ENCODE measurements around the gene PCDHGC4.

The PCDHGC4 gene

GRCh38 chr5:141484641-141485311 lies at the start of gene PCDHGC4:
PCDHGC4 (plus strand) TSS chr5:141485030; CDS start chr5:141485174, 144 bp downstream.
- no peak for DNase-seq (ENCODE audit: low read depth)
- peak within 1 kb of the TSS; percentile 26 for H3K4me3 ChIP-seq (ENCODE audit: low read depth, low read length)

GRCh38 chr5:141437221-141437620 lies 47.6 kb upstream of the PCDHGC4 start:
- DNase-seq (ENCODE audit: low read depth): no peak
- no peak overlapping the region for H3K4me3 ChIP-seq (ENCODE audit: low read depth, low read length)

DNA sequence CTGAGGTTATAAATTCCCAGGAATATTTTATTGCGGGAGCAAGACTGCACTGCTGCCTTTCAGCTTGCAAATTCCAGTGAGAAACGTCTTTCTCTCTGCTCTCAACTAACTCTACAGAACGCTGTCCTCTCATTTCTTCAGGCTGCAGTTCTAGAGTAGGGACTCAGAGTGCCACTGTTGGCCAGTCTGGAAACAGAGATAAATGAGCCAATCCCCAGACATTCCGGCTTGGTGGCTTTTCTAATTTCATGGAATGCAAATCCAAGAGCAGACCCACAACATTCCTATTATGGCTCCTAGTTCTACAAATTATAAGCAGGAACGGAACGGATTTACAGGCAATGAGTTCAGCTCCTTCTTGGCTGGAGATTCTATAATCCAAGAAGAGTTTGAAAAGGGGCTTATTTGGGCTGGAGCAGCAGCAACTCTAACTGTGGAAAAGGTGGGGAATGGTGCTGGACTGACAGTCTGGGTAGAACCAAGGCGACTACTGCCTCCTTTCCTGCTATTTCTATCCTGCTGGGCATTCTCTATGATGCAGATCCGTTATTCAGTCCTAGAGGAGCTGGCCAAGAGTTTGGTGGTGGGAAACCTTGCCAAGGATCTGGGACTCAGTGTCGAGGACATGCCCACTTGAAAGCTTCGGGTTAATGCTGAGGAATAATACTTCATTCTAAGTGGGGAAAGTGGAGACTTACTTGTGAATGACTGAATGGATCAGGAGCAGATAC lies 45.3 kb upstream of the PCDHGC4 start:
- no peak for DNase-seq (ENCODE audit: low read depth)
- H3K4me3 ChIP-seq (ENCODE audit: low read depth, low read length): no peak overlapping the region

DNA sequence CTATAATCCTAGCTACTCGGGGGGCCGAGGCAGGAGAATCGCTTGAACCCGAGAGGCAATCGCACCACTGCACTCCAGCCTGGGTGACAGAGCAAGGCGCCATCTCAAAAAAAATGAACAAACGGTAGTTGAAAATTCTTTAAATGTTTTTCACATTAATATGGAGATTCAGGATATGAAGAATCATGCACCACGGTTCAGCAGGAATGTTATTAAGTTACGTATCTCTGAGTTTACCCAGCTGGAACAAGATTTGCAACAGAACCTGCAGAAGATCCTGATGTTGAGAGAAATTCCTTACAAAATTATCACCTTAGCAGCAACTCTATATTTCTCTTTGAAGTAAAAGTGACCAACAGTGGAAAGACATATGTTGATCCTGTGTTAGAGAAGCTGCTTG lies 44.5 kb upstream of the PCDHGC4 start:
- no peak for DNase-seq (ENCODE audit: low read depth)
- H3K4me3 ChIP-seq (ENCODE audit: low read depth, low read length): no peak overlapping the region

- no peak overlapping the region for H3K4me3 ChIP-seq (ENCODE audit: low read depth, low read length)
- no peak for DNase-seq (ENCODE audit: low read depth)
Measured at GRCh38 chr5:141441571-141442170, 43.2 kb upstream of the PCDHGC4 start.

DNA sequence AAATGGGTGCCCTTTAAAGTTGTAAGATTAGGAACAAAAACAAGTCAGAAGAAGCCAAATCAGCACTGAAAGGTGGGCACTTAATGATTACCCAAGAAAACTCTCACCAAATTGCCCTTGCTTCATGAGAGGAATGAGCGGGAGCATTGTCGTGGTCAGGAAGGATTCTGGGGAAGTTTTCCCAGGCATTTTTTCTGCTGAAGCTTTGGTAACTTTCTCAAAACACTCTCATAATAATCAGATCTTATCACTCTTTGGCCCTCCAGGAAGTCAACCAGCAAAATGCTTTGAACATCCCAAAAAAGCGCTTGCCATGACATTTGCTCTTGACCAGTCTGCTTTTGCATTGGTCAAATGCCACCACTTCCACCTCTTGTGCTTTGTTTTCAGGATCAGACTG lies 19.5 kb upstream of the PCDHGC4 start:
- no peak for DNase-seq (ENCODE audit: low read depth)
- H3K4me3 ChIP-seq (ENCODE audit: low read depth, low read length): no peak overlapping the region

- peak within 1 kb of the TSS; percentile 73 for H3K4me3 ChIP-seq (ENCODE audit: low read depth, low read length)
- peak; percentile 90 for DNase-seq (ENCODE audit: low read depth)
Measured at GRCh38 chr5:141475625-141476131, 9.2 kb upstream of the PCDHGC4 start, which contains the start of gene PCDHGC3. PCDHGC3 (plus strand) TSS chr5:141475966; CDS start chr5:141476117, 151 bp downstream.

GRCh38 chr5:141476132-141476911 lies 8.5 kb upstream of the PCDHGC4 start:
- peak; percentile 52 for DNase-seq (ENCODE audit: low read depth)
- peak overlapping the region; percentile 73 for H3K4me3 ChIP-seq (ENCODE audit: low read depth, low read length)

DNA sequence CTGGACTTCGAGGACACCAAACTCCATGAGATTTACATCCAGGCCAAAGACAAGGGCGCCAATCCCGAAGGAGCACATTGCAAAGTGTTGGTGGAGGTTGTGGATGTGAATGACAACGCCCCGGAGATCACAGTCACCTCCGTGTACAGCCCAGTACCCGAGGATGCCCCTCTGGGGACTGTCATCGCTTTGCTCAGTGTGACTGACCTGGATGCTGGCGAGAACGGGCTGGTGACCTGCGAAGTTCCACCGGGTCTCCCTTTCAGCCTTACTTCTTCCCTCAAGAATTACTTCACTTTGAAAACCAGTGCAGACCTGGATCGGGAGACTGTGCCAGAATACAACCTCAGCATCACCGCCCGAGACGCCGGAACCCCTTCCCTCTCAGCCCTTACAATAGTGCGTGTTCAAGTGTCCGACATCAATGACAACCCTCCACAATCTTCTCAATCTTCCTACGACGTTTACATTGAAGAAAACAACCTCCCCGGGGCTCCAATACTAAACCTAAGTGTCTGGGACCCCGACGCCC lies 7.7 kb upstream of the PCDHGC4 start:
- H3K4me3 ChIP-seq (ENCODE audit: low read depth, low read length): peak overlapping the region; percentile 73
- no peak for DNase-seq (ENCODE audit: low read depth)

GRCh38 chr5:141477815-141478214 lies 7.0 kb upstream of the PCDHGC4 start:
- peak overlapping the region; percentile 73 for H3K4me3 ChIP-seq (ENCODE audit: low read depth, low read length)
- DNase-seq (ENCODE audit: low read depth): no peak

- DNase-seq (ENCODE audit: low read depth): no peak
- H3K4me3 ChIP-seq (ENCODE audit: low read depth, low read length): peak overlapping the region; percentile 73
Measured at GRCh38 chr5:141478321-141478945, 6.4 kb upstream of the PCDHGC4 start.

DNA sequence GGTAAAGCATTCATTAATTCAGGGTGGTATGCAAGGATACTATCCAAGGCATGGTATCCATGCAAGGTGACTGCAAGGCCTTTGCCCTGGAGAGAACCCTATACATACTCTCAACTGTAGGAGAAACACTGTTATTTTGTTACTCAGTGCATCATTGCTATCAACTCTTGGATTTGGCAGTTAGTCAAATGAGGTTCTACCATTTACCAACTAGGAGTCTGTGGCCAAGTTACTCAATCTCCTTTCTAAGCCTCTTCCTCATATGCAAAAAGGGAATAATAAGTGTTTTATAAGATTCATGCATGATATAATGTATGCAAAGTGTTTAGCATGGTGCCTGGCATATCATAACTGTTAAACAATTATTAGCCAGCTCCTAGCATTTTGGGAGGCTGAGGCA lies 5.1 kb upstream of the PCDHGC4 start:
- H3K4me3 ChIP-seq (ENCODE audit: low read depth, low read length): peak overlapping the region; percentile 9
- no peak for DNase-seq (ENCODE audit: low read depth)

GRCh38 chr5:141483902-141484301 lies 928 bp upstream of the PCDHGC4 start:
- DNase-seq (ENCODE audit: low read depth): no peak
- H3K4me3 ChIP-seq (ENCODE audit: low read depth, low read length): no peak overlapping the region

DNA sequence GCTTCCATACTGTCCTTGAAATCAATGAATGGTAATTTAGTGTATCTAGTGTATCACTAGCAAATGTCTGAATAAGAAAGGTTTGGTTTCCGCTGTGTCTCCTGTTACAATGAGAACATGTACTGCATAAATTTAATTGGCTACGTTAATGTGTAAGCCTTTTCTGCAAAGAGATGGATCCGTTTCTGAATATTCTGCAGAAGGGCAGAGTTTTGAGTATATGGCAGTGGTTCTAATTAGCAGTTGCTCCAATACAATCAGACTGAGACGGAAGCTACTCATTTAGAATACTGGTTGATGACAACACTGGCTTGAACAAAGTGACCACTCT lies 555 bp upstream of the PCDHGC4 start:
- DNase-seq (ENCODE audit: low read depth): no peak

DNA sequence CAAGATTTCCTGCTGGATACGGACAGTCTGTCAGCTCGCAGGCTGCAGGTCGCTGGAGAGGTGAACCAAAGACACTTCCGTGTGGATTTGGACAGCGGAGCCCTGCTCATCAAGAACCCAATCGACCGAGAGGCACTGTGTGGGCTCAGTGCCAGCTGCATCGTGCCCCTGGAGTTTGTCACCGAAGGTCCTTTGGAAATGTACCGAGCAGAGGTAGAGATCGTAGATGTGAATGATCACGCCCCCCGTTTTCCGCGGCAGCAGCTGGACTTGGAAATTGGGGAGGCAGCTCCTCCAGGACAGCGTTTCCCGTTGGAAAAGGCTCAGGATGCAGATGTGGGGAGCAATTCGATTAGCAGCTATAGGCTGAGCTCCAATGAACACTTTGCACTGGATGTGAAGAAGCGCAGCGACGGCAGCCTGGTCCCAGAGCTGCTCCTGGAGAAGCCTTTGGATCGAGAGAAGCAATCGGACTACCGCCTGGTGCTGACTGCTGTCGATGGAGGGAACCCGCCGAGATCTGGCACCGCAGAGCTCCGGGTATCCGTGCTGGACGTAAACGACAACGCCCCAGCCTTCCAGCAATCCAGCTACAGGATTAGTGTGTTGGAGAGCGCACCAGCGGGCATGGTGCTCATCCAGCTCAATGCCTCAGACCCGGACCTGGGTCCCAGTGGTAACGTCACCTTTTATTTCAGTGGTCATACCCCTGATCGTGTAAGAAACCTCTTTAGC lies 658 bp downstream of the PCDHGC4 start:
- peak overlapping the region; percentile 26 for H3K4me3 ChIP-seq (ENCODE audit: low read depth, low read length)
- DNase-seq (ENCODE audit: low read depth): no peak

More for the DNA sequence above, 555 bp upstream of the PCDHGC4 start:
- H3K4me3 ChIP-seq (ENCODE audit: low read depth, low read length): peak overlapping the region; percentile 26

- DNase-seq (ENCODE audit: low read depth): no peak
- H3K4me3 ChIP-seq (ENCODE audit: low read depth, low read length): no peak overlapping the region
Measured at GRCh38 chr5:141486091-141486490, 1.3 kb downstream of the PCDHGC4 start.

DNA sequence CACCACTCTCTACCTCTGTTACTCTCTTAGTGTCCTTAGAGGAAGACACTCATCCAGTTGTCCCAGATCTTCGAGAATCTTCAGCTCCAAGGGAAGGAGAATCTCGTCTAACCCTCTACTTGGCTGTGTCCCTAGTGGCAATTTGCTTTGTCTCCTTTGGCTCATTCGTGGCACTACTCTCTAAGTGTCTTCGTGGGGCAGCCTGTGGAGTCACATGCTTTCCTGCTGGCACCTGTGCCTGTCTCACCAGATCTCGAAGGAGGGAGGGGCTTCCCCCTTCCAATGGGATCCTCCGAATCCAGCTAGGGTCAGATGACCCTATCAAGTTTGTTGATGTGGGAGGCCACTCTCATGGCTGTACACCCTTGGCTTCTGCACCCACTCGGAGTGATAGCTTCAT lies 2.3 kb downstream of the PCDHGC4 start:
- H3K4me3 ChIP-seq (ENCODE audit: low read depth, low read length): no peak overlapping the region

More for the DNA sequence above, 2.3 kb downstream of the PCDHGC4 start:
- no peak for DNase-seq (ENCODE audit: low read depth)
